HEK293 (cell line): ENCODE measurements around the gene BRD1.

ENCODE experiments used
- CTCF ChIA-PET: fragments of 350-600 bp; formaldehyde crosslinking; extraction: SDS; loops from one replicate; lab custom pipeline; 2021; ENCODE audit warnings: antibody characterized with exemption; lab: Yijun Ruan, JAX
- POLR2A ChIA-PET: fragments of 300-600 bp; formaldehyde crosslinking; extraction: SDS; loops from one replicate; lab custom pipeline; 2020; ENCODE audit warnings: antibody characterized with exemption, inconsistent platforms; lab: Yijun Ruan, JAX
- H3K27ac ChIP-seq: fragments of 200-500 bp; sonication (Bioruptor generic); 2 replicates; pipeline ENCODE4 v1.5.1; 2014; ENCODE audit warnings: low read depth, low read length, control low read depth, inconsistent platforms; ENCODE audit errors: extremely low read depth
- H3K36me3 ChIP-seq, 2 experiments: fragments of 200-500 bp in 1 of 2; sonication (Bioruptor generic) in 1 of 2; 1 replicate in 1 of 2; 2 replicates in 1 of 2; pipeline ENCODE4 v1.5.1; 2014 to 2017; ENCODE audit warnings: inconsistent platforms in 2 of 2, low read length in 2 of 2; ENCODE audit not compliant: control insufficient read depth in 2 of 2, insufficient read depth in 1 of 2
- H3K4me1 ChIP-seq: fragments of 200-500 bp; sonication (Bioruptor generic); 2 replicates; pipeline ENCODE4 v1.5.1; 2014; ENCODE audit warnings: mild to moderate bottlenecking, low read length, inconsistent platforms; ENCODE audit not compliant: control insufficient read depth, insufficient read depth
- H3K4me3 ChIP-seq: 2 replicates; pipeline ENCODE4 v1.5.1; 2011; ENCODE audit warnings: low read depth, mild to moderate bottlenecking, control low read depth, low read length, moderate library complexity
- H3K9me3 ChIP-seq: fragments of 200-500 bp; sonication (Bioruptor generic); 2 replicates; pipeline ENCODE4 v1.5.1; 2014; ENCODE audit warnings: low read depth, low read length, inconsistent platforms; ENCODE audit not compliant: control insufficient read depth, insufficient read depth
- BCL11A ChIP-seq: fragments of 450-650 bp; formaldehyde crosslinking; IDR thresholded peaks from 2 replicates; pipeline ENCODE4 v1.5.1; 2016; ENCODE audit warnings: low read depth, missing biosample characterization, missing genetic modification characterization
- EGR2 ChIP-seq: fragments of 450-650 bp; formaldehyde crosslinking; IDR thresholded peaks from 2 replicates; pipeline ENCODE4 v1.5.1; 2016; ENCODE audit warnings: low read depth, missing biosample characterization, missing genetic modification characterization
- GLIS1 ChIP-seq: fragments of 450-650 bp; formaldehyde crosslinking; IDR thresholded peaks from 2 replicates; pipeline ENCODE4 v1.5.1; 2016; ENCODE audit warnings: missing biosample characterization, missing genetic modification characterization
- GLIS2 ChIP-seq: fragments of 450-650 bp; formaldehyde crosslinking; IDR thresholded peaks from 2 replicates; pipeline ENCODE4 v1.5.1; 2016; ENCODE audit warnings: missing biosample characterization, missing genetic modification characterization
- SCRT1 ChIP-seq: fragments of 450-650 bp; formaldehyde crosslinking; IDR thresholded peaks from 2 replicates; pipeline ENCODE4 v1.5.1; 2016; ENCODE audit warnings: missing biosample characterization, missing genetic modification characterization, borderline replicate concordance
- SCRT2 ChIP-seq: fragments of 450-650 bp; formaldehyde crosslinking; IDR thresholded peaks from 2 replicates; pipeline ENCODE4 v1.5.1; 2016; ENCODE audit warnings: missing biosample characterization, missing genetic modification characterization
- TCF7L2 ChIP-seq: IDR thresholded peaks from 2 replicates; pipeline ENCODE4 v1.6.1; 2011; ENCODE audit warnings: low read depth, mild to moderate bottlenecking, inconsistent platforms, low read length, moderate library complexity, borderline replicate concordance
- ZEB2 ChIP-seq: fragments of 450-650 bp; formaldehyde crosslinking; IDR thresholded peaks from 2 replicates; pipeline ENCODE4 v1.5.1; 2016; ENCODE audit warnings: missing biosample characterization, missing genetic modification characterization
- ZFHX2 ChIP-seq: fragments of 450-650 bp; formaldehyde crosslinking; conservative IDR thresholded peaks from 2 replicates; pipeline ENCODE4 v1.5.1; 2016; ENCODE audit warnings: missing biosample characterization, missing genetic modification characterization
- ZIC2 ChIP-seq: fragments of 450-650 bp; formaldehyde crosslinking; IDR thresholded peaks from 2 replicates; pipeline ENCODE4 v1.5.1; 2016; ENCODE audit warnings: missing biosample characterization, missing genetic modification characterization
- ZNF132 ChIP-seq: fragments of 450-650 bp; formaldehyde crosslinking; IDR thresholded peaks from 2 replicates; pipeline ENCODE4 v1.5.1; 2017; ENCODE audit warnings: missing biosample characterization, missing genetic modification characterization, borderline replicate concordance
- ZNF138 ChIP-seq: fragments of 450-650 bp; formaldehyde crosslinking; IDR thresholded peaks from 2 replicates; pipeline ENCODE4 v1.5.1; 2016; ENCODE audit warnings: missing biosample characterization, missing genetic modification characterization, borderline replicate concordance
- ZNF23 ChIP-seq: fragments of 450-650 bp; formaldehyde crosslinking; IDR thresholded peaks from 2 replicates; pipeline ENCODE4 v1.5.1; 2016; ENCODE audit warnings: missing biosample characterization, missing genetic modification characterization, borderline replicate concordance
- ZNF311 ChIP-seq: fragments of 450-650 bp; formaldehyde crosslinking; IDR thresholded peaks from 2 replicates; pipeline ENCODE4 v1.5.1; 2017; ENCODE audit warnings: missing biosample characterization, missing genetic modification characterization, borderline replicate concordance
- ZNF473 ChIP-seq: fragments of 450-650 bp; formaldehyde crosslinking; IDR thresholded peaks from 2 replicates; pipeline ENCODE4 v1.5.1; 2017; ENCODE audit warnings: missing biosample characterization, missing genetic modification characterization
- ZNF48 ChIP-seq: fragments of 450-650 bp; formaldehyde crosslinking; IDR thresholded peaks from 2 replicates; pipeline ENCODE4 v1.5.1; 2016; ENCODE audit warnings: missing biosample characterization, missing genetic modification characterization
- ZNF548 ChIP-seq: fragments of 450-650 bp; formaldehyde crosslinking; IDR thresholded peaks from 2 replicates; pipeline ENCODE4 v1.5.1; 2016; ENCODE audit warnings: missing biosample characterization, missing genetic modification characterization
- ZNF549 ChIP-seq: fragments of 450-650 bp; IDR thresholded peaks from 2 replicates; pipeline ENCODE4 v1.5.1; 2018; ENCODE audit warnings: missing biosample characterization, missing genetic modification characterization, mild to moderate bottlenecking, inconsistent platforms, moderate library complexity
- ZNF585B ChIP-seq: fragments of 450-650 bp; formaldehyde crosslinking; IDR thresholded peaks from 2 replicates; pipeline ENCODE4 v1.5.1; 2016; ENCODE audit warnings: missing biosample characterization, missing genetic modification characterization
- ZNF664 ChIP-seq: fragments of 450-650 bp; formaldehyde crosslinking; IDR thresholded peaks from 2 replicates; pipeline ENCODE4 v1.5.1; 2016; ENCODE audit warnings: missing biosample characterization, missing genetic modification characterization
- ZNF768 ChIP-seq: fragments of 450-650 bp; formaldehyde crosslinking; IDR thresholded peaks from 2 replicates; pipeline ENCODE4 v1.5.1; 2018; ENCODE audit warnings: missing biosample characterization, mild to moderate bottlenecking, missing genetic modification characterization
- ZNF791 ChIP-seq: fragments of 450-650 bp; formaldehyde crosslinking; IDR thresholded peaks from 2 replicates; pipeline ENCODE4 v1.5.1; 2016; ENCODE audit warnings: missing biosample characterization, missing genetic modification characterization
- ZSCAN16 ChIP-seq: fragments of 450-650 bp; formaldehyde crosslinking; IDR thresholded peaks from 2 replicates; pipeline ENCODE4 v1.5.1; 2016; ENCODE audit warnings: missing biosample characterization, missing genetic modification characterization
- TF ChIP-seq, protein P1 (sequence below): fragments of 450-650 bp; formaldehyde crosslinking; IDR thresholded peaks from 2 replicates; pipeline ENCODE4 v1.5.0; 2017; ENCODE audit warnings: missing biosample characterization, missing genetic modification characterization, borderline replicate concordance
- TF ChIP-seq, protein P2 (sequence below): fragments of 450-650 bp; formaldehyde crosslinking; IDR thresholded peaks from 2 replicates; pipeline ENCODE4 v1.5.1; 2017; ENCODE audit warnings: missing biosample characterization, missing genetic modification characterization
- TF ChIP-seq, protein P3 (sequence below): fragments of 450-650 bp; formaldehyde crosslinking; IDR thresholded peaks from 2 replicates; pipeline ENCODE4 v1.5.1; 2016; ENCODE audit warnings: missing biosample characterization, missing genetic modification characterization, borderline replicate concordance
- TF ChIP-seq, protein P4 (sequence below): fragments of 450-650 bp; formaldehyde crosslinking; IDR thresholded peaks from 2 replicates; pipeline ENCODE4 v1.5.1; 2016; ENCODE audit warnings: missing biosample characterization, missing genetic modification characterization

The BRD1 gene

DNA sequence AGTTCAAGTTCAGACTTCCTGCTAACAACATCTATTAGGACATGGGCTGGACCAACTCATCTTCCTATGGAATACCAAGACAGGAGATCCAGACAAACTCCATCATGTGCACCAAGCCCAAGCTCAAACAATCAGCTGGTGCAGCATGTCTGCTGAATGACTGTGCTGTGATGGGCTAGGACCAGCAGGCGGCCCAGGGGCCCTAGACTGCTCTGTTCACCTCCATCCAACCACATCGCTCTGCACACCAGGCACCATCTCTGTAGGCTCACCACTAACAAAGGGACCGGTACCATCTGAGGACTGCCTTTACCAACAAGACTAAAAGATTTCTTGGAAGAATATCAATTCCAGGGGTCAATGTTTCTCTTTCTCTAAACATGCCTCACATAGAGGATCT lies 10.3 kb downstream of the BRD1 start:
- no peaks in the 10 kb centered on the region for H3K4me1 ChIP-seq
- H3K9me3 ChIP-seq = no peaks in the 10 kb centered on the region
- peaks cover 42 to 93% of the 10 kb centered on the region in 2 experiments for H3K36me3 ChIP-seq
- ChIA-PET CTCF (interaction anchor here (0.6 kb wide), 1 partner anchor 552 kb away, joined by 3 read pairs; no protein-coding TSS in a partner anchor), POLR2A (interaction anchor here (1.3 kb wide), 1 partner anchor 9 kb away, joined by 4 read pairs; no protein-coding TSS in a partner anchor)
- H3K27ac ChIP-seq = no peak overlapping the region
- H3K4me3 ChIP-seq = no peak overlapping the region
- TF ChIP-seq ZNF138 (tag by site-specific recombination) = no peak
- no peak for TF ChIP-seq ZNF549
- TF ChIP-seq BCL11A (tag by site-specific recombination) = no peak
- no peak for TF ChIP-seq TCF7L2
- no peak for TF ChIP-seq ZSCAN16 (tag by site-specific recombination)
- no peak for TF ChIP-seq ZNF23 (tag by site-specific recombination)
- TF ChIP-seq, protein P1, sequence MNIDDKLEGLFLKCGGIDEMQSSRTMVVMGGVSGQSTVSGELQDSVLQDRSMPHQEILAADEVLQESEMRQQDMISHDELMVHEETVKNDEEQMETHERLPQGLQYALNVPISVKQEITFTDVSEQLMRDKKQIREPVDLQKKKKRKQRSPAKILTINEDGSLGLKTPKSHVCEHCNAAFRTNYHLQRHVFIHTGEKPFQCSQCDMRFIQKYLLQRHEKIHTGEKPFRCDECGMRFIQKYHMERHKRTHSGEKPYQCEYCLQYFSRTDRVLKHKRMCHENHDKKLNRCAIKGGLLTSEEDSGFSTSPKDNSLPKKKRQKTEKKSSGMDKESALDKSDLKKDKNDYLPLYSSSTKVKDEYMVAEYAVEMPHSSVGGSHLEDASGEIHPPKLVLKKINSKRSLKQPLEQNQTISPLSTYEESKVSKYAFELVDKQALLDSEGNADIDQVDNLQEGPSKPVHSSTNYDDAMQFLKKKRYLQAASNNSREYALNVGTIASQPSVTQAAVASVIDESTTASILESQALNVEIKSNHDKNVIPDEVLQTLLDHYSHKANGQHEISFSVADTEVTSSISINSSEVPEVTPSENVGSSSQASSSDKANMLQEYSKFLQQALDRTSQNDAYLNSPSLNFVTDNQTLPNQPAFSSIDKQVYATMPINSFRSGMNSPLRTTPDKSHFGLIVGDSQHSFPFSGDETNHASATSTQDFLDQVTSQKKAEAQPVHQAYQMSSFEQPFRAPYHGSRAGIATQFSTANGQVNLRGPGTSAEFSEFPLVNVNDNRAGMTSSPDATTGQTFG = no peak
- no peak for TF ChIP-seq ZNF548
- no peak for TF ChIP-seq ZEB2 (tag by site-specific recombination)
- no peak for TF ChIP-seq ZNF473 (tag by site-specific recombination)
- TF ChIP-seq ZNF585B (tag by site-specific recombination) = no peak
- TF ChIP-seq ZNF791 (tag by site-specific recombination) = no peak
- no peak for TF ChIP-seq GLIS1
- TF ChIP-seq, protein P2, sequence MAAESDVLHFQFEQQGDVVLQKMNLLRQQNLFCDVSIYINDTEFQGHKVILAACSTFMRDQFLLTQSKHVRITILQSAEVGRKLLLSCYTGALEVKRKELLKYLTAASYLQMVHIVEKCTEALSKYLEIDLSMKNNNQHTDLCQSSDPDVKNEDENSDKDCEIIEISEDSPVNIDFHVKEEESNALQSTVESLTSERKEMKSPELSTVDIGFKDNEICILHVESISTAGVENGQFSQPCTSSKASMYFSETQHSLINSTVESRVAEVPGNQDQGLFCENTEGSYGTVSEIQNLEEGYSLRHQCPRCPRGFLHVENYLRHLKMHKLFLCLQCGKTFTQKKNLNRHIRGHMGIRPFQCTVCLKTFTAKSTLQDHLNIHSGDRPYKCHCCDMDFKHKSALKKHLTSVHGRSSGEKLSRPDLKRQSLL (tag by site-specific recombination) = no peak
- no peak for TF ChIP-seq ZNF48 (tag by site-specific recombination)
- no peak for TF ChIP-seq ZNF132 (tag by site-specific recombination)
- TF ChIP-seq ZNF311 (tag by site-specific recombination) = no peak
- no peak for TF ChIP-seq ZNF664 (tag by site-specific recombination)
- TF ChIP-seq, protein P3, sequence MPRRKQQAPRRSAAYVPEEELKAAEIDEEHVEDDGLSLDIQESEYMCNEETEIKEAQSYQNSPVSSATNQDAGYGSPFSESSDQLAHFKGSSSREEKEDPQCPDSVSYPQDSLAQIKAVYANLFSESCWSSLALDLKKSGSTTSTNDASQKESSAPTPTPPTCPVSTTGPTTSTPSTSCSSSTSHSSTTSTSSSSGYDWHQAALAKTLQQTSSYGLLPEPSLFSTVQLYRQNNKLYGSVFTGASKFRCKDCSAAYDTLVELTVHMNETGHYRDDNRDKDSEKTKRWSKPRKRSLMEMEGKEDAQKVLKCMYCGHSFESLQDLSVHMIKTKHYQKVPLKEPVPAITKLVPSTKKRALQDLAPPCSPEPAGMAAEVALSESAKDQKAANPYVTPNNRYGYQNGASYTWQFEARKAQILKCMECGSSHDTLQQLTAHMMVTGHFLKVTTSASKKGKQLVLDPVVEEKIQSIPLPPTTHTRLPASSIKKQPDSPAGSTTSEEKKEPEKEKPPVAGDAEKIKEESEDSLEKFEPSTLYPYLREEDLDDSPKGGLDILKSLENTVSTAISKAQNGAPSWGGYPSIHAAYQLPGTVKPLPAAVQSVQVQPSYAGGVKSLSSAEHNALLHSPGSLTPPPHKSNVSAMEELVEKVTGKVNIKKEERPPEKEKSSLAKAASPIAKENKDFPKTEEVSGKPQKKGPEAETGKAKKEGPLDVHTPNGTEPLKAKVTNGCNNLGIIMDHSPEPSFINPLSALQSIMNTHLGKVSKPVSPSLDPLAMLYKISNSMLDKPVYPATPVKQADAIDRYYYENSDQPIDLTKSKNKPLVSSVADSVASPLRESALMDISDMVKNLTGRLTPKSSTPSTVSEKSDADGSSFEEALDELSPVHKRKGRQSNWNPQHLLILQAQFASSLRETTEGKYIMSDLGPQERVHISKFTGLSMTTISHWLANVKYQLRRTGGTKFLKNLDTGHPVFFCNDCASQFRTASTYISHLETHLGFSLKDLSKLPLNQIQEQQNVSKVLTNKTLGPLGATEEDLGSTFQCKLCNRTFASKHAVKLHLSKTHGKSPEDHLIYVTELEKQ = no peak

DNA sequence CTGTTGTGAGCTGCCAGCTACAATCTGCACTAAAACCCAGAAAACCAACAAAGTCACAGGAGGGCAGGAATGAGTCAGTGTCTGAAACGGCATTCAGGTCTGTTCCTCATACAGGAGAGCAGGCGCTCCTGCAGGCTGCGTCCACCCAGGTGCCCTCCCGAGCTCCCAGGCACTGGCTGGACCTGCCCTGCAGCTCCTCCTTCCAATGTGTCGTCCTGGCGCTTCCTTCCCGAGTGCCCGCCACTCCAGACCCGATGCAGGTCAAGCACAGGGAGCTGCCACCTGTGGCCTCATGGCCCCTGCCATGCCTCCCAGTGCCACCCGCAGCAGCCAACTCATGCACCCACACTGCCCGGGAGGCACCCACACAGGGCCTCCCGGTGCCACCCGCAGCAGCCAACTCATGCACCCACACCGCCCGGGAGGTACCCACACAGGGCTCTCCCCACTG lies 12.0 kb downstream of the BRD1 start:
- Histone ChIP-seq H3K9me3 (no peaks in the 10 kb centered on the region), H3K4me3 (no peak overlapping the region), H3K27ac (no peak overlapping the region), H3K4me1 (peaks cover under 1% of the 10 kb centered on the region; the same call in 1 of the 2 replicates), H3K36me3 (peaks cover 35 to 85% of the 10 kb centered on the region in 2 experiments)
- POLR2A ChIA-PET = interaction anchor here (0.8 kb wide), 1 partner anchor 10 kb away, joined by 3 read pairs; no protein-coding TSS in a partner anchor
- TF ChIP-seq SCRT2 (tag by site-specific recombination) (peak; percentile 31; the same call in 1 of the 2 replicates), SCRT1 (tag by site-specific recombination) (peak; percentile 58; the same call in 1 of the 2 replicates), GLIS2 (peak; percentile 43; the same call in 1 of the 2 replicates), ZIC2 (no peak), EGR2 (peak; percentile 76), GLIS1 (peak; percentile 53; the same call in 1 of the 2 replicates), ZNF768 (tag by site-specific recombination) (no peak), ZFHX2 (tag by site-specific recombination) (peak; percentile 80)
- TF ChIP-seq, protein P4, sequence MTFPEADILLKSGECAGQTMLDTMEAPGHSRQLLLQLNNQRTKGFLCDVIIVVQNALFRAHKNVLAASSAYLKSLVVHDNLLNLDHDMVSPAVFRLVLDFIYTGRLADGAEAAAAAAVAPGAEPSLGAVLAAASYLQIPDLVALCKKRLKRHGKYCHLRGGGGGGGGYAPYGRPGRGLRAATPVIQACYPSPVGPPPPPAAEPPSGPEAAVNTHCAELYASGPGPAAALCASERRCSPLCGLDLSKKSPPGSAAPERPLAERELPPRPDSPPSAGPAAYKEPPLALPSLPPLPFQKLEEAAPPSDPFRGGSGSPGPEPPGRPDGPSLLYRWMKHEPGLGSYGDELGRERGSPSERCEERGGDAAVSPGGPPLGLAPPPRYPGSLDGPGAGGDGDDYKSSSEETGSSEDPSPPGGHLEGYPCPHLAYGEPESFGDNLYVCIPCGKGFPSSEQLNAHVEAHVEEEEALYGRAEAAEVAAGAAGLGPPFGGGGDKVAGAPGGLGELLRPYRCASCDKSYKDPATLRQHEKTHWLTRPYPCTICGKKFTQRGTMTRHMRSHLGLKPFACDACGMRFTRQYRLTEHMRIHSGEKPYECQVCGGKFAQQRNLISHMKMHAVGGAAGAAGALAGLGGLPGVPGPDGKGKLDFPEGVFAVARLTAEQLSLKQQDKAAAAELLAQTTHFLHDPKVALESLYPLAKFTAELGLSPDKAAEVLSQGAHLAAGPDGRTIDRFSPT (tag by site-specific recombination) = 0 out of 2 replicates have a peak, but pooled peaks have one; percentile 20
- CTCF ChIA-PET = no interaction called here
